ENCODE results near the gene RAPGEF2. TPM values are rescaled to one million over a fixed set of nuclear protein-coding genes. Genes with fewer than 3 reads are reported as not detected.
"Not testable (repeated sequence)": the region's sequence is repeated elsewhere in the genome, so short reads cannot be mapped to it uniquely, and the experiment has no call there.

Gene RAPGEF2
- total RNA-seq, 1 donor from 2014 or later: 32.6 TPM

DNA sequence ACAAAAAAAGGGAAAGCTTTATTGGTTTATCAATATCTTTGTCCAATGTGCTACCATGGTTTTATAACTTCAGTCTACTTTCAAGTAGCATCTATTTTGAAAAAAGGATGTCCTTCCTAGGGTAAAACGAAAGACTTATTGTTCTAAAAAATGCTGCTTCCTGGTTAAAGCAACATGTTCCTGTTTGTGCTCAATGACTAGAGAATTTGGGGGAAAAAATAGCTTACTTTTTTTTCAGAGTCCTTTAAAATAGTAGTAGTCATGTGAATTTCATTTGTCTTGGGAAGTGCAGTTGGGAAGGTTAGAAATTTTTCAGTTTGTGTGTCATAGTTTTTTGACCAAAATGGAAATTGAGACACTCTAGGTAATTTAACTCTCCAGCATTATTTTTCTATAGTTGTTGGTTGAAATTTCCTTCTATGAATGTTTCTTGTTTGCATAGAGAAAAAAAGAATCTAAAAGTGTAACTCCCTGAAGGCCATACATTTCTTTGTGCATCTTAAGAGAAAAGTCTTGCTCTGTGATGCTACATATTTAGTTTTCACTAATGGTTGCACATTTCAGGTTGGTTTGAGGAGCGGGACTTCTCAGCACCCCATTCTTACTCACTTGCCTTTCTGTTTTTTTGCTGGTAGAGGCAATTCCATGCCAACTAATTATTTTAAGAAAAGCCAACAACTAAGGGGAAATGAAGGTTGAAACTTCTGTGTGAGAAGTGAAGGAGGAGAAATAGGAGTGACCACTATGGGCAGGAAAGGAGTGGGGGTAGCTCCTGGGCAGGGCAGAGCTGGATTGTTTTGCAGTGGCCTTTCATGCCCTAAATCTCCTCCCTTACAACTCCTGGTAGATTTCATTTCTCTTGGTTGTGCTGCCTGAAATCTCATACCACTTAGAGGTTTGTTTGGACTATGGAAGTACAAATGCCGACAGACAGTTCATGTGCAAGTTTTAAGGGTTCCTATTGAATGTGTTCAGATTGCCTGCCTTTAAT lies 76.4 kb downstream of the RAPGEF2 start:
- Histone ChIP-seq H3K27me3 (ENCODE audit: control insufficient read depth, insufficient read depth, low read length) (no peaks in the 10 kb centered on the region), H3K36me3 (ENCODE audit: control insufficient read depth, insufficient read depth, low read length) (no peaks in the 10 kb centered on the region), H3K4me3 (ENCODE audit: low read depth, low read length) (no peak overlapping the region)
- no peak for DNase-seq (ENCODE audit: low read depth)
- TF ChIP-seq, protein P1, sequence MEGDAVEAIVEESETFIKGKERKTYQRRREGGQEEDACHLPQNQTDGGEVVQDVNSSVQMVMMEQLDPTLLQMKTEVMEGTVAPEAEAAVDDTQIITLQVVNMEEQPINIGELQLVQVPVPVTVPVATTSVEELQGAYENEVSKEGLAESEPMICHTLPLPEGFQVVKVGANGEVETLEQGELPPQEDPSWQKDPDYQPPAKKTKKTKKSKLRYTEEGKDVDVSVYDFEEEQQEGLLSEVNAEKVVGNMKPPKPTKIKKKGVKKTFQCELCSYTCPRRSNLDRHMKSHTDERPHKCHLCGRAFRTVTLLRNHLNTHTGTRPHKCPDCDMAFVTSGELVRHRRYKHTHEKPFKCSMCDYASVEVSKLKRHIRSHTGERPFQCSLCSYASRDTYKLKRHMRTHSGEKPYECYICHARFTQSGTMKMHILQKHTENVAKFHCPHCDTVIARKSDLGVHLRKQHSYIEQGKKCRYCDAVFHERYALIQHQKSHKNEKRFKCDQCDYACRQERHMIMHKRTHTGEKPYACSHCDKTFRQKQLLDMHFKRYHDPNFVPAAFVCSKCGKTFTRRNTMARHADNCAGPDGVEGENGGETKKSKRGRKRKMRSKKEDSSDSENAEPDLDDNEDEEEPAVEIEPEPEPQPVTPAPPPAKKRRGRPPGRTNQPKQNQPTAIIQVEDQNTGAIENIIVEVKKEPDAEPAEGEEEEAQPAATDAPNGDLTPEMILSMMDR (IDR thresholded peaks at IDR 0.05; ENCODE audit: insufficient read depth, low read length, poor library complexity, severe bottlenecking): no peak

DNA sequence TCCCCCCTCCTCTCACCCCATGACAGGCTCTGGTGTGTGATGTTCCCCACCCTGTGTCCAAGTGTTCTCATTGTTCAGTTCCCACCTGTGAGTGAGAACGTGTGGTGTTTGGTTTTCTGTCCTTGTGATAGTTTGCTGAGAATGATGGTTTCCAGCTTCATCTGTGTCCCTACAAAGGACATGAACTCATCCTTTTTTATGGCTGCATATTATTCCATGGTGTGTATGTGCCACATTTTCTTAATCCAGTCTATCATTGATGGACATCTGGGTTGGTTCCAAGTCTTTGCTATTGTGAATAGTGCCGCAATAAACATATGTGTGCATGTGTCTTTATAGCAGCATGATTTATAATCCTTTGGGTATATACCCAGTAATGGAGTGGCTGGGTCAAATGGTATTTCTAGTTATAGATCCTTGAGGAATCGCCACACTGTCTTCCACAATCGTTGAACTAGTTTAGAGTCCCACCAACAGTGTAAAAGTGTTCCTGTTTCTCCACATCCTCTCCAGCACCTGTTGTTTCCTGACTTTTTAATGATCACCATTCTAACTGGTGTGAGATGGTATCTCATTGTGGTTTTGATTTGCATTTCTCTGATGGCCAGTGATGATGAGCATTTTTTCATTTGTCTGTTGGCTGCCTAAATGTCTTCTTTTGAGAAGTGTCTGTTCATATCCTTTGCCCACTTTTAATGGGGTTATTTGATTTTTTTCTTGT lies 81.2 kb downstream of the RAPGEF2 start:
- DNase-seq (ENCODE audit: low read depth); H3K27me3 ChIP-seq (ENCODE audit: control insufficient read depth, insufficient read depth, low read length); H3K36me3 ChIP-seq (ENCODE audit: control insufficient read depth, insufficient read depth, low read length); H3K4me3 ChIP-seq (ENCODE audit: low read depth, low read length): not testable (repeated sequence)

DNA sequence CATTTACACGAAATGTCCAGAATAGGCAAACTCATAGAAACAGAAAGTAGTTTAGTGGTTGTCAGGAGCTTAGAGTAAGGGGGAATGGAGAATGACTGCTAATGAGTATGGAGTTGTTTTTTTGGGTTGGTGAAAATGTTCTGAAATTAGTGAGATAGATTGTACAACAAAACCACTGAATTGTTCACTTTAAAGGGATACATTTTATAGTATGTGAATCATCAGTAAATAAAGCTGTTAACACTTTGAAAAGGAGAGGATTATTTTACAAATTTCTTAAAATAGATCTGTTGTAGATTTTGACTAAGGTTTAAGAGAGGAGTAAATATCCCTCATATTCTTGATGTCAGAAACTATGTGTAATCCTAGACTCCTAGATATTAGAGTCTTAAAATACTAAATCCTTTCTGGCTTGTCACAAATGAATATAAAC lies 82.7 kb downstream of the RAPGEF2 start:
- H3K4me3 ChIP-seq (ENCODE audit: low read depth, low read length): no peak overlapping the region
- no peaks in the 10 kb centered on the region for H3K27me3 ChIP-seq (ENCODE audit: control insufficient read depth, insufficient read depth, low read length)
- no peak for DNase-seq (ENCODE audit: low read depth)
- H3K36me3 ChIP-seq (ENCODE audit: control insufficient read depth, insufficient read depth, low read length): no peaks in the 10 kb centered on the region
- TF ChIP-seq, protein P1 (IDR thresholded peaks at IDR 0.05; ENCODE audit: insufficient read depth, low read length, poor library complexity, severe bottlenecking): no peak

DNA sequence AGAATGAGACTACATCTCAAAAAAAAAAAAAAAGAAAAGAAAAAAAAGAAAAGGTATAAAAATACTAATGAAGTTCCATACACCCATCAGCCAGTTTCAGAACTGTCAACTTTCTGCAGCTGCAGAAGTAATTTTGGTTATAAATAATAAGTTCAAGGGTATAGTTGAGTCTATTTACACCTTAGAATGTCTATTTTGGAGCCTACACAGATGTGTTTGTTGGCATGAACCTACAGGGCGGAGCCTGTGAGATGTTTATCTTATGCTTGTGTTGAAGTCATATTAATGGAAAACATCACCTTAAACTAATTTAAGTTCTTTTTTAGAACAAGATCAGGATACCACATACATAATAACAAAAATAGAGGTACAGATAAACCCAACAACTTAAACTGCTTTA lies 85.8 kb downstream of the RAPGEF2 start:
- DNase-seq (ENCODE audit: low read depth): no peak
- H3K4me3 ChIP-seq (ENCODE audit: low read depth, low read length): no peak overlapping the region
- TF ChIP-seq, protein P1 (IDR thresholded peaks at IDR 0.05; ENCODE audit: insufficient read depth, low read length, poor library complexity, severe bottlenecking): no peak
- no peaks in the 10 kb centered on the region for H3K36me3 ChIP-seq (ENCODE audit: control insufficient read depth, insufficient read depth, low read length)
- no peaks in the 10 kb centered on the region for H3K27me3 ChIP-seq (ENCODE audit: control insufficient read depth, insufficient read depth, low read length)

DNA sequence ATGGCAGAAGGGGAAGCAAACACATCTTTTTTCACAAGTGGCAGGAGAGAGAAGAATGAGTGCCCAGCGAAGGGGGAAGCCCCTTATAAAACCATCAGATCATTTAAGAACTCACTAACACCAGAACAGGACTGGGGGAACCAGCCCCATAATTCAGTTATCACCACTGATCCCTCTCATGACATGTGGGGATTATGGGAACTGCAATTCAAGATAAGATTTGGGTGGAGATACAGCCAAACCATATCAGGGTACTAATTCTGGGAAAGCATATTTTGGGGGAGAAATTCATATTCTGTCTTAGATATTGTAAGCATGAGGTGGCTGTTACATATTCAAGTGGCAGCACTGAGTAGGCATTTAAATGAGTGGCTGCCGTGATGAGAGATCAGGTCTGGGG lies 87.8 kb downstream of the RAPGEF2 start:
- Histone ChIP-seq H3K4me3 (ENCODE audit: low read depth, low read length) (no peak overlapping the region), H3K36me3 (ENCODE audit: control insufficient read depth, insufficient read depth, low read length) (no peaks in the 10 kb centered on the region), H3K27me3 (ENCODE audit: control insufficient read depth, insufficient read depth, low read length) (no peaks in the 10 kb centered on the region)
- DNase-seq (ENCODE audit: low read depth): no peak
- TF ChIP-seq, protein P1 (IDR thresholded peaks at IDR 0.05; ENCODE audit: insufficient read depth, low read length, poor library complexity, severe bottlenecking): no peak

DNA sequence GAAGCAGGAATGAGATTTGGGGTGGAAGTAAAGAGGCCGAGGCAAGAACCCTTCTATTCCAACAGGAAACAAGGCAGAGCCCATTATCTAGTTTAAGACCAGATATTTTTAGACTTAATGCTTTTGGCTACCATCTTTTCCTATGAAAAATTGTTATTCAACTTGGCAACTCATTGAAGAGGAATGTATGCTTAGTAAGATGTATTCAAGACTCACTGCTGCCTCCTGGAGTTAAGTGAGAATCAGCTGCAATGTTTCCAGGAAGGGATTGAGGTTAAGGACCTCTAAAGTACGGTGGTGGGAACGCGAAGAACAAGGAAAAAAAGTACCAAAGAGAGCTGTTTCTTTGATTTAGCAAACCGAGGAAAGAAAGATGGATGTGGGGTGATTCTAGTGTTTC lies 89.1 kb downstream of the RAPGEF2 start:
- Histone ChIP-seq H3K27me3 (ENCODE audit: control insufficient read depth, insufficient read depth, low read length) (no peaks in the 10 kb centered on the region), H3K4me3 (ENCODE audit: low read depth, low read length) (no peak overlapping the region), H3K36me3 (ENCODE audit: control insufficient read depth, insufficient read depth, low read length) (no peaks in the 10 kb centered on the region)
- TF ChIP-seq, protein P1 (IDR thresholded peaks at IDR 0.05; ENCODE audit: insufficient read depth, low read length, poor library complexity, severe bottlenecking): peak; percentile 42
- DNase-seq (ENCODE audit: low read depth): no peak
